HG02938 (cell line): Measurements from ENCODE around the gene IER2.

Source experiments
- ATAC-seq: cut with Tn5 transposase; IDR thresholded peaks from one replicate; pipeline ENCODE4 v1.9.1; 2021; ENCODE audit warnings: mild to moderate bottlenecking, moderate library complexity; ENCODE audit not compliant: unreplicated experiment

IER2 gene

GRCh38 chr19:13118424-13119193 lies 31.6 kb upstream of the IER2 start:
- ATAC-seq: no peak

DNA sequence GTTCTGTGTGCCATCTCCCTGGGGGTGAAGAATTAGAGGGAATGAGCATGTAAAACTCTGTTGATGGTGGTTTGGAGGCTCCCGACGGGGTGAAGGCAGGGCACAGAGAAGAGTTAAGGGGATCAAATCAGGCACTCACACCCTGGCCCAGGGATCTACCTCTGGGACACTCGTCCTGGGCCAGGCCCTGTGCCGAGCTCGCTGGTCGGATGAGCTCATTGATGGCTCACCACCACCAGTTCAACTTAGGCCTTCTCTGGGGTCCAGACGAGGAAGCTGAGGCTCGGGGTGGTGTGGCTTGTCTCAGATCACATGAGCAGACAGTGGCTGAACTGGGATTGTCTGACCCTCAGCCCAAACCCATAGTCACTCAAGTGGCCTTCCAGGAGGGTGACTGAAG lies 30.6 kb upstream of the IER2 start:
- ATAC-seq: no peak

GRCh38 chr19:13120031-13120430 lies 30.2 kb upstream of the IER2 start:
- ATAC-seq: no peak

DNA sequence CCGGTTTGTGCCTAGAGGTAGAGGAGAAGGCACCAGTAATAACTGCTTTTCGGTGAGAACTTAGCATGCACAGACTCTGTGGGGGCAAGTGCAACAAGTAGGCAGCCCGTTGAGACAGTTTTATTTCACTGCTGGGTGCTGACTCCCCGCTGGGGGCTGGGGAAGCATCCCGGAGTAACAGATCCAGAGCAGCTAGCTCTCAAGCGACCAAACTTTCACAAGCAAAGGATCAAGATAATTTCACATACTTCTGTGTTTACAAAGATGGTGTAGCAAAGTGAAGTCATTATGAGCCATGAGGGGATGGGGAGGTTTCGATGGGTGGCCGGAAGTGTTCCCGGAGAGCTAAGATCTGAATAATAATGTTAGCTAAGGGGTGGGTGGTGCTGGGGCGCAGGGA lies 29.4 kb upstream of the IER2 start:
- no peak for ATAC-seq

DNA sequence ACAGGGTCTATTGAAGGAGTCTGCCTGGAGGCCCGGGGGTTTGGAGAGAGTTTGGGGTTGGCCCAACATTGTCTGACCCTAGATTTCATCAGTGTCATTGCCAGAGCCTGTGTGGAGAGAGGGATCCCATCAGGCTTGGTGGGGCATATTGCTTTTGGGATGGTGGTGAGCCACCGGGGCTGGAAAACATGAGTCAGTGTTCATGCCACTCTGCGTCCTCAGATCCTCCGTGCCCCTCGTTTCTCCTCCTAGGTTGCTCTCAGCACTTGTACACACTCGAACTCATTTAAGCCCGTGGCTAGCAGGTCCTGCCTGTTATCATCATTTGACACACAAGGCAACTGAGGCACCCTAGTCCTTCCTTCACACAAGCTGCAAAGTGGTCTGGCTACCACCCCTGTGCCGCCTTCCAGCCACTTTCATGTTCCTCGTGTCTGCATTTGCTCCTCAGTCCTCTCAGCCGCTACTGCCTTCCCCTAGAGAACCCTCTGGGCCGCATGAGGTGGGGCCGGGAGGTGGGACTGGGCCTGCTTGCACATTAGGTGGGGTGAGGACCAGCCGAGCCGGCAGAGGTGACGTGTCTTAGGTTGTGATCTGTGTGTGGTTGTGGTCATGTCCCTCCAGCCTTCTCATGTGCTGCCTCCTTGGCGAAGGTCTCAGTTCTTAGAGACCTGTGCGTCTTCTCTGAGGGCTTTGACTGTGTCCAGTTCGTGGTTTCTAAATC lies 28.5 kb upstream of the IER2 start:
- no peak for ATAC-seq

DNA sequence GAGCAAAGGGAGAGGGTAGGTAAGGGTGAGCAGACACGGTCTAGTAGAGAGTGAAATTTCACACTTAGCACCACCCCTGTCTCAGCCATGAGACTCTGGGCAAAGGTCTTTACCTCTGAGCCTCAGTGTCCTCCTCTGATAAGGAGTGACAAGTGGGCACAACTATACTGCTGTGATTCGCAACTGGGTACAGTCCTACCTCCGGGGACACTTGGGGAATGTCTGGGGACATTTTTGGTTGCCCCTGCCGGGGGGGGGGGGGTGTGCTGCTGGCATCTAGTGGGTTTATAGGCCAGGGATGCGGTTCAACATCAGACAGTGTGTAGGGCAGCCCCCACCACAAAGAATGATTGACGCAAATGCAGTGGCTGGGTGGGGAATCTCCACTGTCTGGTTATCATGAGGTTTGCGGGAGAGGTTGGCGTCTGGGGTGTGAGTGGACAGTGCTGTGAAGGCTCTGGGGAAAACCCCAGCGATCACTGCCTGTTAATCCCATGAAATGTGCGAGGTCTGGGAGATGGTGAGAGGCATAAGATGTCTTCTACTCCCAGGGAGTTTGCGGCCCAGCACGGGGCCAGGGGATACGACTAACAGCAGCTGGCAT lies 27.8 kb upstream of the IER2 start:
- ATAC-seq: no peak

- no peak for ATAC-seq
Measured at GRCh38 chr19:13122980-13123957, 26.9 kb upstream of the IER2 start.

DNA sequence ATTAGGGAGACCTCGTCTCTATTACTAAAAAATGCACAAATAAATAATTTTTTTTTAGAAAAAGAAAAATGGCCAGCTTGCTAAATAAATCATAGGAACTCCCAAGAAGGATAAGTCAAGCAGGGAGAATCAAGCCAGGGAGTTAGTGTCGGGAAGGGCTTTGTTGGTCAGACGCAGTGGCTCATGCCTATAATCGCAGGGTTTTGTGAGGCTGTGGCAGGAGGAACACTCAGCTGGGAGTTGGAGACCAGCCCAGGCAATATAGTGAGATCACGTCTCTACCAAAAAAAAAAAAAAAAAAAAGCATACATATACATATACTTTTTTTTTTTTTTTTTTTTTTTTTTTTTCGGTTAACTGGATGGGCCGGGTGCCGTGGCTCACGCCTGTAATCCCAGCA lies 23.2 kb upstream of the IER2 start:
- ATAC-seq: no peak

GRCh38 chr19:13127811-13128575 lies 22.2 kb upstream of the IER2 start:
- no peak for ATAC-seq

DNA sequence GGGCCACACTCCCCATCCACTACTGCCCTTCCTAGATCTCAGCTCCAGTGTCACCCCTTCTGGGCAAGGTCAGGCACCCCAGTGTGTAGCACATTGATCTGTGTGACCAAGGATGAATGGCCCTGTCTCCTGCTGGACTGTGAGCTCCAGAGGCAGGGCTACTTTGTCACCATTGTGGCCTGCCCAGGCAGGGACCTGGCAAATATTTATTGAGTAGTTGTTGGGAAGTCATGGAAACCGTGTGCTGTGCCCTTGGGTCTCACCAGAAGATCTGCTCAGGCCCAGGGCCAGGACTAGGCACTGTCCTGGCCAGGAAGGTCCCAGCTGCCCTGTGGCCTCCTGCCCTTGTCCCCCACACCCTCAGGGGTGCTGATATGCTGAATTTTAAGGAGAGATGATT lies 21.6 kb upstream of the IER2 start:
- no peak for ATAC-seq

DNA sequence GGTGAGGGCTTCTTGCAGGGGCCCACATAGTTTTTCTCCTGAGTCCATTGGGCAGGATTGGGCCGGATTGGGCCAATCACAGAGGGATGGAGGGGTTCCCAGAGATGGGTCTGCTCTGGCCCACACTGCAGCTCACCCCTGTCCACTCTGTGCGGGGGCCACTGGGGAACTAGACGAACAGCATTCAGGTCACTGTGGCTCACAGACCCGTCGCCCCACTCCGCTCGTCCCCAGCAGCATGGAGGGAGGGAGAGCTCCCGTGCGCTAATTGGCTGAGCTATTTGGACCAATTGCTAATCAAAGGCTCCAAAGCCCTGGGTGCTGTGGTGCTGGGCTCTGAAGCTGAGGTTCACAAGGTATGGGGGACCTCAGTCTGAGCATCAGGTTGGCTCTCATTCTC lies 20.8 kb upstream of the IER2 start:
- no peak for ATAC-seq

GRCh38 chr19:13130886-13131490 lies 19.2 kb upstream of the IER2 start:
- no peak for ATAC-seq

GRCh38 chr19:13132471-13133180 lies 17.6 kb upstream of the IER2 start:
- no peak for ATAC-seq

DNA sequence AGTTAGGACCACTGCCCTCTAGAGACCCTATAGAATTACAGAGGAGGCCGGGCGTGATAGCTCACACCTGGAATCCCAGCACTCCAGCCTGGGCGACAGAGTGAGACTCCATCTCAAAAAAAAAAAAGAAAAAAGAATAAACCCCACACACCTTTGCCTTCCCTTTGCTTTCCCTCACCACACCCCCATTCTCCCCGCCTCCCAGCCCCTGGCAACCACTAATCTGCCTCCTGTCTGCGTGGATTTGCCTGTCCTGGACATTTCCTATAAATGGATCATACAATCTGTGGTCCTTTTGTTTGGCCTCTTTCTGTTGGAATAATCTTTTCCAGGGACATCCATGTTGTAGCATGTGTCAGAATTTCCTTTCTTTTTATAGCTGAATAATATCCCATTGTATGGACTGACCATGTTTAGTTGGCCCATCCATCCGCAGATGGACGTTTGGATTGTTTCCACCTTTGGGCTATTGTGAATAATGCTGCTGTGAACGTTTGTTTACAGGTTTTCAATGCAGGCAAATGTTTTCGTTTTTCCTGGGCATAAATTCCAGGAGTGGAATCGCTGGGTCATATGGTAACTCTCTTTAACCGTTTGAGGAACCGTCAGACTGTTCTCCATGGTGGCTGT lies 16.9 kb upstream of the IER2 start:
- no peak for ATAC-seq

- no peak for ATAC-seq
Measured at GRCh38 chr19:13134626-13135025, 15.6 kb upstream of the IER2 start.

GRCh38 chr19:13135068-13136062 lies 14.8 kb upstream of the IER2 start:
- ATAC-seq: no peak

DNA sequence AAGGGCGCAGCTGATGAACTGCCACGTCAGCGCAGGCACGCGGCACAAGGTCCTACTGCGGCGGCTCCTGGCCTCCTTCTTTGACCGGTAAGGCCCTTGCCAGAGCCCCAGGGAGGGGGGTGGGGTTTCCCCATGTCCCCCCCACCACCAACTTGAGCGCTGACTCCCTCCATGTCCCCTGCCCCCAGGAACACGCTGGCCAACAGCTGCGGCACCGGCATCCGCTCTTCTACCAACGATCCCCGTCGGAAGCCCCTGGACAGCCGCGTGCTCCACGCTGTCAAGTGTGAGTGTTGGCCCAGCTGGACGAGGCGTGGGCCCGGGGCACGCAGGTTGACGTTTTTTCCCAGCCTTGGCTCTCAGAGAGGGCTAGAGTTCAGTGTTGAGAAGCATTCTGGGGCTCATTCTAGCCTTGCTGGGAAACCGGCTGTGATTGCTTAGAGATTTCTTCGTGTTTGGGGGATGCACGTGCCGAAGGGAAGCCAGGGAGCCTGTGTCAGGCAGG lies 12.9 kb upstream of the IER2 start:
- ATAC-seq: no peak
